ENCODE measurements around the gene HAO2.

DNA sequence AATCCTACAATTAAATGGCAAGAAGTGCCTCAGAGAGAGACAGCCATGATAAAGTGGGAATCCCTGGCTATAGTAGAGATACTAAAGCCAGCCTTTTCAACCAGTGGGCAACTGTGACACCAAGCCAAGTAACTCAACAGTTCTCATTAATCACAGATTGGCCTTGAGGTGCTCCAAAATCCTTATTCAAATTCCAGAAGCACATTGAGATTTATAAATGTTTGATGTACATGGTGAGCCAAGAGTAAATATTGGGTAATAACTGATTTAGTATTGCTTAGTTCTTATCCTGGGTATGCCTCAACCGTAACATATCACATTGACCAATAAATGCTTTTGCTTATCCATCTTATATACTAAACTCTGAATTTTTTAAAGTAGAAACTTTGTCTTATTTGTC lies 17.1 kb downstream of the HAO2 start:
- no peak for TF ChIP-seq POLR2A (IDR thresholded peaks at IDR 0.05)
- TF ChIP-seq, protein P1, sequence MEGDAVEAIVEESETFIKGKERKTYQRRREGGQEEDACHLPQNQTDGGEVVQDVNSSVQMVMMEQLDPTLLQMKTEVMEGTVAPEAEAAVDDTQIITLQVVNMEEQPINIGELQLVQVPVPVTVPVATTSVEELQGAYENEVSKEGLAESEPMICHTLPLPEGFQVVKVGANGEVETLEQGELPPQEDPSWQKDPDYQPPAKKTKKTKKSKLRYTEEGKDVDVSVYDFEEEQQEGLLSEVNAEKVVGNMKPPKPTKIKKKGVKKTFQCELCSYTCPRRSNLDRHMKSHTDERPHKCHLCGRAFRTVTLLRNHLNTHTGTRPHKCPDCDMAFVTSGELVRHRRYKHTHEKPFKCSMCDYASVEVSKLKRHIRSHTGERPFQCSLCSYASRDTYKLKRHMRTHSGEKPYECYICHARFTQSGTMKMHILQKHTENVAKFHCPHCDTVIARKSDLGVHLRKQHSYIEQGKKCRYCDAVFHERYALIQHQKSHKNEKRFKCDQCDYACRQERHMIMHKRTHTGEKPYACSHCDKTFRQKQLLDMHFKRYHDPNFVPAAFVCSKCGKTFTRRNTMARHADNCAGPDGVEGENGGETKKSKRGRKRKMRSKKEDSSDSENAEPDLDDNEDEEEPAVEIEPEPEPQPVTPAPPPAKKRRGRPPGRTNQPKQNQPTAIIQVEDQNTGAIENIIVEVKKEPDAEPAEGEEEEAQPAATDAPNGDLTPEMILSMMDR (IDR thresholded peaks at IDR 0.05) = no peak
- TF ChIP-seq EP300 (IDR thresholded peaks at IDR 0.05) = no peak

Measured in ovary (tissue), 3 donors.